OCI-LY3 (cell line): ENCODE data around the gene MAPK13.

Experiments used
- H2AFZ ChIP-seq: fragments of 200-600, 300-600 bp; shearing (Covaris generic); 2 replicates; pipeline ENCODE4 v1.6.0; 2014; ENCODE audit warnings: antibody characterized with exemption, low read depth, low read length
- H3K27ac ChIP-seq: fragments of 200-600, 300-600 bp; sonication (generic); 2 replicates; pipeline ENCODE4 v1.5.1; 2014; ENCODE audit warnings: mild to moderate bottlenecking, low read length, moderate library complexity, mixed read lengths
- H3K27me3 ChIP-seq: fragments of 200-600, 300-600 bp; sonication (generic); 2 replicates; pipeline ENCODE4 v1.6.1; 2014; ENCODE audit warnings: low read depth, low read length, mixed read lengths
- H3K36me3 ChIP-seq: fragments of 200-600, 300-600 bp; sonication (generic); replicated peaks from 2 replicates; pipeline ENCODE3; 2014; ENCODE audit warnings: low read depth, low read length, mixed read lengths
- H3K4me1 ChIP-seq: fragments of 300-600, 200-600 bp; sonication (generic); 2 replicates; pipeline ENCODE4 v1.6.1; 2014; ENCODE audit warnings: low read length, mixed read lengths
- H3K4me2 ChIP-seq: fragments of 200-600, 300-600 bp; sonication (generic); 2 replicates; pipeline ENCODE4 v1.6.1; 2014; ENCODE audit warnings: low read length, mixed read lengths
- H3K4me3 ChIP-seq: fragments of 300-600, 200-600 bp; sonication (generic); 2 replicates; pipeline ENCODE4 v1.5.1; 2014; ENCODE audit warnings: antibody characterized with exemption, mild to moderate bottlenecking, low read length, moderate library complexity
- H3K79me2 ChIP-seq: fragments of 300-600, 200-600 bp; shearing (Covaris generic); 2 replicates; pipeline ENCODE4 v1.6.1; 2014; ENCODE audit warnings: mild to moderate bottlenecking, low read length, mixed read lengths
- H3K9ac ChIP-seq: fragments of 300-600, 200-600 bp; shearing (Covaris generic); 2 replicates; pipeline ENCODE4 v1.6.0; 2014; ENCODE audit warnings: mild to moderate bottlenecking, low read length, moderate library complexity
- H3K9me3 ChIP-seq: fragments of 200-600, 300-600 bp; shearing (Covaris generic); 2 replicates; pipeline ENCODE4 v1.6.1; 2014; ENCODE audit warnings: low read length, mixed read lengths; ENCODE audit not compliant: insufficient read depth
- H4K20me1 ChIP-seq: fragments of 200-600, 300-600 bp; sonication (generic); 2 replicates; pipeline ENCODE4 v1.6.1; 2016; ENCODE audit warnings: low read length, mixed read lengths; ENCODE audit not compliant: insufficient read depth
- EZH2phosphoT487 ChIP-seq: fragments of 200-600 bp; shearing (Covaris generic); IDR thresholded peaks from 2 replicates; pipeline ENCODE4 v1.6.1; 2018; ENCODE audit warnings: antibody characterized with exemption, mixed run types, low read depth
- TF ChIP-seq, protein P1 (sequence below): fragments of 200-600, 300-600 bp; sonication (generic); IDR thresholded peaks from 2 replicates; pipeline ENCODE4 v1.5.1; 2014; ENCODE audit warnings: antibody characterized with exemption, low read length, low read depth

Gene MAPK13

DNA sequence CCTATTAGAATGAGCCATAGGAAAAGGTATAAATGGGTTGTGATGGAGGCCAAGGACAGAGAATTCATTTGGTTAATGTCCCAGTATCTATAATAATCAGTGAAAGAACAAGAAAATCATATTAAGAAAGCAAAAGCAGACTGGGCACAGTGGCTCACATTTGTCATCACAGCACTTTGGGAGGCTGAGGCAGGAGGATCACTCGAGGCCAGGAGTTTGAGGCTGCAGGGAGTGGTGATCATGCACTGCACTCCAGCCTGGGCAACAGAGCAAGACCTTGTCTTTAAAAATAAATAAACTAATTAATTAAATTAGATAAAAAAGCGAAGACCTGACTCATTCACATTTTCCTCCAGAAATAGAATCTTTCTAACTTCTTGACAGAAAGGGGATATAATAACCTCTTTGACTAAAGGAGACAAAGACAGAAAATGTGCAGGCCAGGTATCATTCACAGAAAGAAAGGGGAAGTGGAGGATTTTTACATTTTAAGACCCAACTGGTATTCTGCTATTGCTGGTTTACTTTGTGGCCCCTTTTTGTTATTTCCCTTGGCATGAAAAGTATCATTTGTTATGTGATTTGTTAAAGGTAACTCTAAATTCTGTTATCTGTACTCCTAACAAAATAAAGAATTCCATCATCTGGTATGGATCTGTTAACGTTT lies 31.9 kb upstream of the MAPK13 start:
- peaks cover 21% of the 10 kb centered on the region for H3K36me3 ChIP-seq
- no peaks in the 10 kb centered on the region for H4K20me1 ChIP-seq
- H3K9me3 ChIP-seq: no peaks in the 10 kb centered on the region
- H3K4me1 ChIP-seq: peaks cover 12% of the 10 kb centered on the region
- H3K79me2 ChIP-seq: no peaks in the 10 kb centered on the region
- no peak overlapping the region for H3K4me3 ChIP-seq
- no peak overlapping the region for H2AFZ ChIP-seq
- H3K27me3 ChIP-seq: no peaks in the 10 kb centered on the region
- H3K9ac ChIP-seq: no peak overlapping the region
- no peak overlapping the region for H3K4me2 ChIP-seq
- no peak for TF ChIP-seq EZH2phosphoT487
- TF ChIP-seq, protein P1, sequence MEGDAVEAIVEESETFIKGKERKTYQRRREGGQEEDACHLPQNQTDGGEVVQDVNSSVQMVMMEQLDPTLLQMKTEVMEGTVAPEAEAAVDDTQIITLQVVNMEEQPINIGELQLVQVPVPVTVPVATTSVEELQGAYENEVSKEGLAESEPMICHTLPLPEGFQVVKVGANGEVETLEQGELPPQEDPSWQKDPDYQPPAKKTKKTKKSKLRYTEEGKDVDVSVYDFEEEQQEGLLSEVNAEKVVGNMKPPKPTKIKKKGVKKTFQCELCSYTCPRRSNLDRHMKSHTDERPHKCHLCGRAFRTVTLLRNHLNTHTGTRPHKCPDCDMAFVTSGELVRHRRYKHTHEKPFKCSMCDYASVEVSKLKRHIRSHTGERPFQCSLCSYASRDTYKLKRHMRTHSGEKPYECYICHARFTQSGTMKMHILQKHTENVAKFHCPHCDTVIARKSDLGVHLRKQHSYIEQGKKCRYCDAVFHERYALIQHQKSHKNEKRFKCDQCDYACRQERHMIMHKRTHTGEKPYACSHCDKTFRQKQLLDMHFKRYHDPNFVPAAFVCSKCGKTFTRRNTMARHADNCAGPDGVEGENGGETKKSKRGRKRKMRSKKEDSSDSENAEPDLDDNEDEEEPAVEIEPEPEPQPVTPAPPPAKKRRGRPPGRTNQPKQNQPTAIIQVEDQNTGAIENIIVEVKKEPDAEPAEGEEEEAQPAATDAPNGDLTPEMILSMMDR: no peak
- H3K27ac ChIP-seq: no peak overlapping the region

DNA sequence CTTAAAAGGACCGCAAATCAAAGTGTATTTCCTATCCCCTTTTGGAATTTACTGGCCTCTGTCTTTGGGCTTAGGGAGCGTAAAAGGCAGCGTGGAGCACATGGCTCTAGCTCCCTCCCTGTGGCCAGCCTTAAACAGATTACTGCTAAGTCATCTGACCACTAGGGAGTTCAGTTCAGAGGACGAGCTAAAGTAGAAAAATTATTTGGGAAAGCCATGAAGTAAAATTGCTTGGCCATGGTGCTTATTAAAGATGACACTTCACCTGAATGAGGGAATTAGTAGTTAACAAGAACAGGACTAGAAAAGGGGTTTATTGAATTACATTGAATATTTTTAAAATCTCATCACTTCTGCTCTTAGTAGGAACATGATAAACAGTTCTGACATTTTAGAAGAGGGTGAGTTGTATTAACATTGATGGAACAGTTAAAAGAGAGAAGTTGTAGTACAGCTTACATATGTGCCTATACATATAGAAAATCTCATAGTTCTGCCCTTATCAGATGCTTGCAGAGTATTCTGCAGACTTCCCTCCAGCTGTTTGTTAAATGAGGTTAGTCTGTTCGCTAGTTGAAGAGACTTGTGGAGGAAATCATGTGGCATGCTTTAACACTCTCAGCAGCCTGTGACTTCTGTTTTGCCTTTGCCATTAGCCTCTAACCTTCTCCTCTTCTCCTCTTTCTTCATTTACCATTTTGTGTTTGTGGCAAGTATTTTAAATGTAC lies 31.2 kb upstream of the MAPK13 start:
- Histone ChIP-seq H3K9me3 (no peaks in the 10 kb centered on the region), H3K27me3 (no peaks in the 10 kb centered on the region), H3K36me3 (peaks cover 28% of the 10 kb centered on the region), H3K79me2 (no peaks in the 10 kb centered on the region), H3K4me3 (no peak overlapping the region), H4K20me1 (no peaks in the 10 kb centered on the region), H3K27ac (no peak overlapping the region), H2AFZ (no peak overlapping the region), H3K9ac (no peak overlapping the region), H3K4me2 (no peak overlapping the region), H3K4me1 (peaks cover 12% of the 10 kb centered on the region)
- TF ChIP-seq EZH2phosphoT487: no peak
- TF ChIP-seq, protein P1: no peak

DNA sequence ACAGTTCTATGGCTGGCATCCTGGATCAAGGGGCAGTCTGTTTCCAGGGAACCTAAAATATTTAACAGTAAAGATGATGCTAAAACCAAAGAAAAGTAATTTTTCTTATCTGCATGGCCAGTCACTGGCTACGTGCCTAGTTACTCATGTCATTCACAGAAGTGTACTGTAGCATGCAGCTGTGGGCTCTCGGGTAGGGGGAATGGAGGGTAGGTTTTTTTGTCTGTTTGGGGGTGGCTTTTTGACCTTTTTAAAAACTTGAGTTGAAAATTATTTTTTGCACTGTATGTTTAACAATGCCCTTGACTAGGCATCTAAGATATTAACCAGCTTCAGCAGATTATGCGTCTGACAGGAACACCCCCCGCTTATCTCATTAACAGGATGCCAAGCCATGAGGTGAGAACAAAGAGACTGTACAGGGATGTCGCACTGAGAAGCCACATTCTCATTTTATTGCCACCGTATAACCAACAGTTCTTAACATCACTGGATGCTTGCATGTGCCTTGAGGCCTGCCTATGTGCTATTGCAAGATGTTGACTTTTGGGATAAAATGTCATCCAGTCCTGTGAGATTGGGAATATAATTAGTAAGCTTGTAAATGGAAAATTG lies 30.3 kb upstream of the MAPK13 start:
- Histone ChIP-seq H3K9ac (no peak overlapping the region), H3K4me3 (no peak overlapping the region), H3K4me2 (no peak overlapping the region), H4K20me1 (no peaks in the 10 kb centered on the region), H2AFZ (no peak overlapping the region), H3K36me3 (peaks cover 33% of the 10 kb centered on the region), H3K79me2 (no peaks in the 10 kb centered on the region), H3K27ac (no peak overlapping the region), H3K27me3 (no peaks in the 10 kb centered on the region), H3K9me3 (no peaks in the 10 kb centered on the region), H3K4me1 (peaks cover 11% of the 10 kb centered on the region)
- TF ChIP-seq, protein P1: no peak
- TF ChIP-seq EZH2phosphoT487: no peak

DNA sequence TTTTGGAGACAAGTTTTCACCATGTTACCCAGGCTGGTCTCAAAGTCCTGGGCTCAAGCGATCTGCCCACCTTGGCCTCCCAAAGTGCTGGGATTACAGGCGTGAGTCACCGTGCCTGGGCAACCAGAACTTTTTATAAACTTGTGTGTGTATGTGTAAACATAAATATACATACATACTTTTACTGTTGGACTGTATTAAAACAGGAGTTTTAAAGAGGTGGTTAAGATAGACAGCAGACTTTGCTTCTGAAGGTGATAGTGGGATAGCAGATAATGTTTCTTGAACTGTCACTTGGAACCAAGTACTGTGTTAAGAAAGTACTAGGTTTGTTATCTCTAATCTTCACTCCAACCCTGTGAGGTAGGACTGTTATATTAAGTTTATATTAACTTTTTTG lies 28.6 kb upstream of the MAPK13 start:
- Histone ChIP-seq H3K36me3 (peaks cover 26% of the 10 kb centered on the region), H3K79me2 (no peaks in the 10 kb centered on the region), H3K9me3 (no peaks in the 10 kb centered on the region), H4K20me1 (no peaks in the 10 kb centered on the region), H3K4me1 (peaks cover 10% of the 10 kb centered on the region), H3K9ac (no peak overlapping the region), H3K27me3 (no peaks in the 10 kb centered on the region), H3K4me3 (no peak overlapping the region), H3K27ac (no peak overlapping the region), H2AFZ (no peak overlapping the region), H3K4me2 (no peak overlapping the region)
- no peak for TF ChIP-seq EZH2phosphoT487
- TF ChIP-seq, protein P1: no peak
